Measurements from ENCODE around the gene ALDH3B1.

ALDH3B1 gene

DNA sequence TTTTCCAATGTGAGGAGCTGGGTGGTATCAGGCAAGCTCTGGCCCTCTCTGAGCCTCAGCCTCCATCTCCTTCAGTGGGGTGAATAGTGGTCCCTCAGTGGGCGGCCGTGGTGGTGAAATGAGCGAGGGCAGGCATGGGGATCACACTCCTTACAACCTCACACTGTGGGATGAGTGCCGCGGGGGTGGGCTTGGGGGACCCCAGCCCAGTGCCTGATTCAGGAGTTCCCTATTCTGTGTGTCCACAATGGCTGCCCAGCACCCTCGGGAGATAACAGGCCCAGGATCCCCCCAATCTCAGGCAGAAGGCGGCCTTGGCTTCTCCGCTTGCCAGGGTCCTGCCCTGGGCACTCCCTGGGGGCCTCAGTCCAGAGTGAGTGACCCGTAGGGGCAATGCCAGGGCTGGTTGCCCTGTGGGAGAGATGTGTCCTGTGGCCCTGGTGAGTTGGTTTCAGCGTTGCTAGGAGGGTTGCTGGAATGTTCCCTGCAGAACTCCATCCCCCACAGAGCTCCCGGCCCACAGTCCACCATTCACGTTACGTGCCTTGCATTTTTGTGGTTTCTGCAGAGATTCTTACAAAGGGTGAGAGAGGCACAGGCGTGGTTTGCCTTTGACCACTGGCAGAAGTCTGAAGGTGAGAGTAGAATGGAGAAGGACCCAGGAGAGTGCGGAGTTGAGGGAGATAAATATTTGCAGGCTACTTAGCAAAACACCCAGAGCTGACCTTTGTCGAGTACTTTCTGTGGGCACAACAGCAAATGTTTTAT lies 2.9 kb downstream of the ALDH3B1 start:
- no peak for DNase-seq (ENCODE audit: low read depth in 3 of 3)

DNA sequence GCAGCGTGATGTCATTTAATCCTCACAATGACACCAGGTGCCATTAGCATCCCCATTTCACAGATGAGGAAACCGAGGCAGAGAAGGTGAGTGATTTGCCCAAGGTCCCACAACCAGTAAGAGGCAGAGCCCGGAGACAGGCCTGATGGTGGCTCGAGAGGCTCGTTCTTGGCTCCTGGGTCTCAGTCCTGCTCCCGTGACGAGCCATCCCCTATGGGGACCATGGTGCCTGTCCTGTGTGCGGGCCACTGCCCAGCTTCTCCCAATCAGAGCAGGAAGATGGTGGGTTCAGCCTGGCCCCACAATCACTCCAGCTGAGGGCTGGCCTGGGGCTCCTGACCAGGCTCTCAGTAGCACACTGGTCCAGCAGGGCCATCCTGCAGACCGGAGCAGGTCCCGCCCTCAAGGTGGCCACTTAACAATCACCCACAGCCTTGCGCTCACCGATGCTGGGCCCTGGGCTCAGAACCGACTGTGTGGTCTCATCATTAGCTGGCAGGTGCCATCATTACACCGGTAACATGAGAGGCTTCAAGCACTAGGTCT lies 3.6 kb downstream of the ALDH3B1 start:
- DNase-seq (ENCODE audit: low read depth in 3 of 3) = no peak

DNA sequence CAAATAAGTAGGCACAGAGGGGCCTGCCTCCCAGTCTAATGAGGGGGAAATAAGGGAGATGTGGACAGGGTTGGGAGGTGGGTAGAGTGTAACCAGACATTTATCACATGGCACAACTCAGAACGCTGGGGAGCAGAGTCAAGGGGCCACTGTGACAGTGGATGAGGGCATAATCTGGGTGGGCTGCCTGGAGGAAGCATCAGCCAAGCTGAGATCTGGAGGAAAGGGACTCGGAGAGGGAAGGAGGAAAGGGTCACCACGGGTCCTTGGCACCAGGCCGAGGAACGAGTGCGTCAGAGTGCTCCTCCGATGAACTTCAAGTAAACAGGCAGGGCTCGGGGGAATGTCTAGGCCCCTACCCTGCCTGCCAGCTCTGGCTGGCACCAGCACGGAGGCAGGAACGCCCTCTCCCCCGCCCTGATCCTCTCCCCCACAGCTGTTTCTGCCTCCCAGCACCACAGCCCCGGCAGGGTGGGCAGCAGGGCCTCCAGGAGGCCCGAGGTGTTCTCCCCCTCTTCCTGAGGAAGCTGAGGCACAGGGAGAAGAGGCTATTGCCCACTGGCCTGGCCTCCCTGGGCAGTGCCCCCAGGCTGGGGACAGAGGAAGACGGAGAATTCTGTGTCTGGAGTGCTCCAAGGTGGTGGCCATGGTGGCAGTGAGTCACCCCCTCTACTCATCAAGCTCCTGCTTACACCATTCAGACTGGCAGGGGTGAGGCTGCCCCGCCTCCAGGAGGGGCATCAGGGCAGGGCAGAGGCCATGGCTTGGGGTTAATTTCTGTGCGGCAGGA lies 4.2 kb downstream of the ALDH3B1 start:
- no peak for DNase-seq (ENCODE audit: low read depth in 3 of 3)

DNA sequence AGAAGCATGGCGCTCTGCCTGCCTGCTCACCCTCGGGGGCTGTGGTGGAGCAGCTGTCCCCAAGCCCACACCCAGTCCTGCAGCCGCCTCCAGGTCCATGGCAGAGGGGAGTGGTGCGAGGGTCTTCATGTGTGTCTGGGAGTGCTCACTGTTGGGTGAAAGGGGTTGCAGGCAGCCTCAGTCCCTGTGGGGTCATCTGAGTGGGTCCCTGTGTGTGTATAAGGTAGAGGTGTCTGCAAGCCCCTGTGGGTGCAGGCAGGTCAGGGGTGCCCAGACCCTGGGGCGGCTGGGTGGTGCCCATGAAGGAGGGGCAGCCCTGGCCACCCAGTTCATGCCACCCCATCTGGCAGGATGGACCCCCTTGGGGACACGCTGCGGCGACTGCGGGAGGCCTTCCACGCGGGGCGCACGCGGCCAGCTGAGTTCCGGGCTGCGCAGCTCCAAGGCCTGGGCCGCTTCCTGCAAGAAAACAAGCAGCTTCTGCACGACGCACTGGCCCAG lies 4.9 kb downstream of the ALDH3B1 start:
- no peak for DNase-seq (ENCODE audit: low read depth in 3 of 3)

DNA sequence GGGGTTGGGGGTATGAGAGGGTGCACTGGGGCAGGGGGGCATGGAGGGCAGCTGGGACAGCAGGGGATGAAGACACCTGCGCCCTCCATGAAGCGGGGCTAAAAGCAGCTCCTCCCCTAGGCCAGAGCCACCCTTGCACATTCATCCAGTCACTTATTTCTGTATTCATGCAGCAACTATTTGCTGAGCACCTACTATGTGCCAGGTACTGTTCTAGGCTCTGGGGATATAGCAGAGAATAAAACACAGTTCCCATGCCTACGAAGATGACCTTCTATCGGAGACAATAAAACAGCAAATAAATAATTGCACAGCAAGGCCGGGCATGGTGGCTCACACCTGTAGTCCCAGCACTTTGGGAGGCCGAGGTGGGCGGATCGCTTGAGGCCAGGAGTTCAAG lies 5.3 kb downstream of the ALDH3B1 start:
- no peak for DNase-seq (ENCODE audit: low read depth in 3 of 3)

DNA sequence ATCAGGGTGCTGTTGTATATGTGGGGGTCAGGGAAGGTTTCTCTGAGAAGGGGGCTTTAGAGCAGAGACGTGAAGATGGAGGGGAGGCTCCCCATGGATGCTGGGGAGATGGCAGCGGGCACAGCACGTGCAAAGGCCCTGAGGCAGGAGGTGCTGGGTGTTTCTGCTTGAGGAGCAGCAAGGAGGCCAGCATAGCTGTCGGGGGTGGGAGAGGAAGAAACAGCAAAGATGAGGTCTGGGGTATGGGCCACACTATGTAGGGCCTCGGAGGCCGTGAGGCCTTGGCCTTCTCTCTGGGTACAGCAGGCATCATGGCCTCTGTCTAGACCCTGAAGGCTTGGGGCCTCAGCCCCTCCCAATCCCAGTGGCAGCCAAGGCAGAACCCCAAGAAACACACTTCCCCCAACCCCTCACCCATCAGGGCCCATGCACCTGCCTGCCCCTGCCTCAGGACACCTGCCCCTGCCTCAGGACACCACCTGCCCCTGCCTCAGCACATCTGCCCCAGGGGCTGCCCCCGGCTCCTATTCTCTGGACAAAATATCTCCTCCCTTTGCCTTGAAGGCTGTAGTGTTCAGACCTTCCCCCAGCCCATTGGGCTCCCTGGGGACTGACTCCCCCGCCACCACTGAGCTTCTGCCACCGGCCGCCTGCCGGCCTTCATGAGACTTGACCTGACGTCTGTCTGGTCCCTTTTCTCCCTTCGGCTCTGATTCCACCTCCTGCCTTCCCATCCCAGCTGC lies 6.2 kb downstream of the ALDH3B1 start:
- DNase-seq (ENCODE audit: low read depth in 3 of 3) = no peak

DNA sequence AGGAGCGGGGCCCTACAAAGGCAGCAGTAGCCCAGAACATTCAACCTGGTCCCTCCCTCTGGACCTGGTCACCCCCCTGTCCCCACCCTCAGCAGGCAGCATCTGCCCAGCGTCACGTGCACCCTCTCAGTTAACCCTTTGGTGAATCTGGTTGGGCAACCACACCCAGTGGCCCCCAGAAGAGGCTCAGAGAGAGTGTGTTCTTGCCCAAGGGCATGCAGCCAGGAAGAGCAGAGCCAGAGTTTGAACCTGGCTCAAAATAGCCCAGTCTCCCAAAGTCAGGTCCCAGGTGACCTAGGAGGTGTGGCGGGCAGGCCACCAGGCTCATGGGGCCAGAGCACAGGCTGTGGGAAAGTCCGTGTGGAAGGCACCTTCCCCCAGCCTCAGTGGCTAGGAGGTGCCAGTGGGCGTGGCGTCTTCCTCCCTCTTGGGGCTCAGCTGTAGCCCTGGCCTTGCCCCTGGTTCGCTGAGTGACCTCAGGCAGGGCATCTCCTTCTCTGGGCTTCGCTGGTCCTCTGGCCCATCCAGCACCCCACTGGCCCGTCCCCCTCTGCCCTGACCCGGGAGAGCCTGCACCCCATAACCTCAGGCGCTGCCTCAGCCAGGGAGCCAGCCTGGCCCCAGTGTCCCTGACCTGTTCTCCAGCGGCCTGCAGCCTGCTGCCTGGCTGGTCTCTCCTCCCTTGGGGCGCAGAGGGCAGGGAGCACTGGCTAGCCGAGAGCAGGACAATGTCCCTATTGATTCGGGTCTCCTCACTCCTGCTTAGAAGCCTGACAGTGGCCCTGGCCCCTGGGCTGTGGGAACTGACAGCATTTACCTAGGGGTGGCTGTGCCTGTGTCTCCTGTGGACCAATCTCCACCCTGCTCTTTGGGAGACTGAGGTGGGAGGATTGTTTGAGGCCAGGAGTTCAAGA lies 7.0 kb downstream of the ALDH3B1 start:
- no peak for DNase-seq (ENCODE audit: low read depth in 3 of 3)

- no peak for DNase-seq (ENCODE audit: low read depth in 3 of 3)
Observed at GRCh38 chr11:68017980-68018729, 8.0 kb downstream of the ALDH3B1 start.

- DNase-seq (ENCODE audit: low read depth in 3 of 3) = no peak
Observed at GRCh38 chr11:68018730-68019190, 8.6 kb downstream of the ALDH3B1 start.

GRCh38 chr11:68019486-68019885 lies 9.4 kb downstream of the ALDH3B1 start:
- no peak for DNase-seq (ENCODE audit: low read depth in 3 of 3)

GRCh38 chr11:68020575-68020974 lies 10.4 kb downstream of the ALDH3B1 start:
- no peak for DNase-seq (ENCODE audit: low read depth in 3 of 3)

DNA sequence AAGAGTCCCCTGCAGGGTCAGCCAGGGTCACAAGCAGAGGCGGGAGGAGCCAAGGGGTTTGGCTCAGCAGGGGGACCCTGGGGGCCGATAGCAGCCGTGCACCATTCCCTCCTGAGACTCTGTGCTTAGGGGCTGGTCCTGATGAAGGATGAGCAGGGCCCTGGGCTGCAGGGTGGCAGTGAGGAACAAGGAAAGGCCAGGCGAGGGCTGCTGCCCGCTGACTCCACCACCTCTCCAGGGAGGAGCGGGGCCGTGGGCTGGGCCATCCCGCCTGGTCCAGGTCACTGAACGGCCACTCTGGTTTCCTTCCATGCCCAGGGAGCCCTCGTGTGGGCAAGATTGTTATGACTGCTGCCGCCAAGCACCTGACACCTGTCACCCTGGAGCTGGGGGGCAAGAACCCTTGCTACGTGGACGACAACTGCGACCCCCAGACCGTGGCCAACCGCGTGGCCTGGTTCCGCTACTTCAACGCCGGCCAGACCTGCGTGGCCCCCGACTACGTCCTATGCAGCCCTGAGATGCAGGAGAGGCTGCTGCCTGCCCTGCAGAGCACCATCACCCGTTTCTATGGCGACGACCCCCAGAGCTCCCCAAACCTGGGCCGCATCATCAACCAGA lies 11.2 kb downstream of the ALDH3B1 start:
- no peak for DNase-seq (ENCODE audit: low read depth in 3 of 3)

DNA sequence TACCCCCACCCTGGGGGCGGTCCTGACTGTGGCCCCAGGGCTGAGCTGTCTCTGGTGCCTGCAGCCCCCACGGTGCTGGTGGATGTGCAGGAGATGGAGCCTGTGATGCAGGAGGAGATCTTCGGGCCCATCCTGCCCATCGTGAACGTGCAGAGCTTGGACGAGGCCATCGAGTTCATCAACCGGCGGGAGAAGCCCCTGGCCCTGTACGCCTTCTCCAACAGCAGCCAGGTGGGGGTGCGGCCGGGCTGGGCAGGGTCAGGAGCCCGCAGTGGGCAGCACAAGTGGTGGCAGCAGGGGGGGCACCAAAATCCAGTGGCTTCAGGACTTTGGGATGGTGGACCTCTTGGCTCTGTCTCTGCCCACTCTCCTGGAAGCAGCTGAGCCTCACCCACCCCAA lies 12.4 kb downstream of the ALDH3B1 start:
- DNase-seq (ENCODE audit: low read depth in 3 of 3) = no peak

- DNase-seq (ENCODE audit: low read depth in 3 of 3) = no peak
Observed at GRCh38 chr11:68024508-68024907, 14.4 kb downstream of the ALDH3B1 start.

DNA sequence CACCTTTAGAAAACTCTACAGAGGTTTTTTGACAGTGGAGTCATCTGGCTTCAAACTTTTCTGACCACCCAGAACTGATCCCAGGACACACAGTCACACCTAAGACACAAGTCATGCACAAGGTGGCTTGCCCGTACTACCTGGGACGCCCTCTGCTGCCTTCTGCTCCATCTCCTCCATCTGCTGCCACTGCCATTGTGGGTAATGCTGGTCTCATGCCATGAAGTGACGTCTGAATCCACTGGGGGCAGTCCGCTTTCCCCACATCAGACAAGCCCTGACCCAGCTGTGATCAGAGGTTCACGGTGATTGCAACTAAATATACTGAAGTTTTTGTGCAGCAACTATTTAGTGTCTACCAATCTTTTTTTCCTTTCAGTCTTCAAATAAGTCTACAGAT lies 14.9 kb downstream of the ALDH3B1 start:
- no peak for DNase-seq (ENCODE audit: low read depth in 3 of 3)

GRCh38 chr11:68026391-68027105 lies 16.4 kb downstream of the ALDH3B1 start:
- DNase-seq (ENCODE audit: low read depth in 3 of 3) = no peak

- DNase-seq (ENCODE audit: low read depth in 3 of 3) = no peak
Observed at GRCh38 chr11:68027667-68028066, 17.5 kb downstream of the ALDH3B1 start.

- DNase-seq (ENCODE audit: low read depth in 3 of 3) = no peak
Observed at GRCh38 chr11:68028802-68029545, 18.8 kb downstream of the ALDH3B1 start.
